ENCODE measurements around the gene TSPEAR. TPM values are rescaled to one million over a fixed set of nuclear protein-coding genes. Genes with fewer than 3 reads are reported as not detected.

Gene TSPEAR
- total and polyA plus RNA-seq, 11 donors: 0.01 to 2.6 (median 0.71) TPM; not detected in 2

- TF ChIP-seq CTCF (IDR thresholded peaks at IDR 0.05): no peak
- no peak for TF ChIP-seq POLR2A (IDR thresholded peaks at IDR 0.05)
- peak in 1 of 4 donors; percentile 29 for ATAC-seq
These were observed 12.1 kb upstream of the TSPEAR start for GRCh38 chr21:44723177-44724131.

GRCh38 chr21:44722731-44723130 lies 11.4 kb upstream of the TSPEAR start:
- intact Hi-C loops (cut with DNase I): loop anchor here in 1 of 10 donors (10.0 kb wide), 1 partner anchor 58 kb away; the partner anchor contains the start of gene KRTAP12-2
- DNase-seq (no peak), ATAC-seq (no peak)
- H3K4me3 ChIP-seq: no peak overlapping the region
- H3K27ac ChIP-seq: no peak overlapping the region
- H3K36me3 ChIP-seq: no peaks in the 10 kb centered on the region
- H3K9me3 ChIP-seq: no peaks in the 10 kb centered on the region
- peaks cover 10 to 56% (median 23%) of the 10 kb centered on the region in 9 donors for H3K27me3 ChIP-seq
- WGBS, 4 donors: 56 to 73% (median 63%) methylated on average over 5 of the region's 5 CpGs
- TF ChIP-seq POLR2A (IDR thresholded peaks at IDR 0.05) (no peak), CTCF (IDR thresholded peaks at IDR 0.05) (no peak)
- H3K4me1 ChIP-seq: peaks cover 0 to 11% (median 0%) of the 10 kb centered on the region in 12 donors

More at GRCh38 chr21:44723177-44724131, 12.1 kb upstream of the TSPEAR start:
- no peak for DNase-seq
- intact Hi-C loops (cut with DNase I): loop anchor here in 1 of 10 donors (10.0 kb wide), 1 partner anchor 59 kb away; the partner anchor contains the start of gene KRTAP12-2
- Histone ChIP-seq H3K27ac (no peak overlapping the region), H3K4me1 (peaks cover 0 to 11% (median 0%) of the 10 kb centered on the region in 12 donors), H3K36me3 (no peaks in the 10 kb centered on the region), H3K4me3 (peak overlapping the region in 1 of 12 donors; percentile 25), H3K9me3 (no peaks in the 10 kb centered on the region), H3K27me3 (peaks cover 10 to 63% (median 23%) of the 10 kb centered on the region in 9 donors)
- WGBS, 4 donors: 21 to 30% (median 23%) methylated on average over 43 to 61 of the region's 61 CpGs

GRCh38 chr21:44720170-44720569 lies 8.8 kb upstream of the TSPEAR start:
- Histone ChIP-seq H3K27ac (peak overlapping the region in 2 of 12 donors; percentile 13 to 39), H3K27me3 (peaks cover 10 to 59% (median 17%) of the 10 kb centered on the region in 9 donors), H3K4me1 (peaks cover 0 to 11% (median 0%) of the 10 kb centered on the region in 12 donors), H3K9me3 (no peaks in the 10 kb centered on the region), H3K4me3 (no peak overlapping the region), H3K36me3 (no peaks in the 10 kb centered on the region)
- ATAC-seq (peak; percentile 47 to 86 (median 78)), DNase-seq (no peak)
- WGBS, 4 donors: 48 to 61% (median 52%) methylated on average over 2 of the region's 2 CpGs
- no peak for TF ChIP-seq POLR2A (IDR thresholded peaks at IDR 0.05)
- no peak for TF ChIP-seq CTCF (IDR thresholded peaks at IDR 0.05)
- intact Hi-C loops (cut with DNase I): loop anchor here in 1 of 10 donors (10.0 kb wide), 1 partner anchor 55 kb away; the partner anchor contains the start of gene KRTAP12-2

GRCh38 chr21:44718571-44718970 lies 7.2 kb upstream of the TSPEAR start:
- H3K4me3 ChIP-seq: no peak overlapping the region
- intact Hi-C loops (cut with DNase I): loop anchor here in 1 of 10 donors (10.0 kb wide), 1 partner anchor 94 kb away; the partner anchor contains the start of gene KRTAP10-9
- peaks cover 0 to 7% (median 0%) of the 10 kb centered on the region in 12 donors for H3K4me1 ChIP-seq
- TF ChIP-seq CTCF (IDR thresholded peaks at IDR 0.05) (no peak), POLR2A (IDR thresholded peaks at IDR 0.05) (no peak)
- H3K36me3 ChIP-seq: no peaks in the 10 kb centered on the region
- no peaks in the 10 kb centered on the region for H3K9me3 ChIP-seq
- no peak overlapping the region for H3K27ac ChIP-seq
- ATAC-seq: no peak
- H3K27me3 ChIP-seq: peaks cover 5 to 57% (median 16%) of the 10 kb centered on the region in 9 donors
- DNase-seq: no peak
- WGBS, 4 donors: 64 to 74% (median 72%) methylated on average over 6 of the region's 6 CpGs
